Measurements from ENCODE around the gene IGFN1. TPM values are rescaled to one million over a fixed set of nuclear protein-coding genes. Genes with fewer than 3 reads are reported as not detected.

IGFN1 gene
- total and polyA plus RNA-seq, 2 of the 4 experiments (the other 2 are of a cell fraction), result 0.05 TPM; not detected in 1

DNA sequence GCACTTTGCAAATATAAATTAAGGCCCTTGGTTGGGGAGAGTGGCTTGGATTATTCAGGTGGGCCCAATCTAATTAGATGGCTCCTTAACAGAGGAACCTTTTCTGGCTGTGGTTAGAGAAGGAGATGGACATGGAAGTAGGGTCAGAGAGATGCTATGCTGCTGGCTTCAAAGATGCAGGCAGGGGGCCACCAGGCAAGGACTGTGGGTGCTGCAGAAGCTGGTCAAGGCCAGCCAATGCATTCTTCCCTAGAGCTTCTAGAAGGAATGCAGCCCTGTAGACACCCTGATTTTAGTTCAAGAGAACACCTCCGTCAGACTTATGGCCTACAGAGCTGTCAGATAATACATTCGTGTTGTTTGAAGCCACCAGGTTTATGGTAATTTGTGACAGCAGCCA, 32.7 kb upstream of the IGFN1 start:
- Histone ChIP-seq H3K36me3 (ENCODE audit: control insufficient read depth, insufficient read depth, low read length) (no peaks in the 10 kb centered on the region), H3K23ac (ENCODE audit: low read depth, low read length) (no peak overlapping the region), H4K20me1 (ENCODE audit: insufficient read depth, low read length) (no peaks in the 10 kb centered on the region), H3K9ac (ENCODE audit: low read depth, low read length) (no peak overlapping the region), H3K4me3 (ENCODE audit: insufficient read depth, low read depth, low read length) (no peak overlapping the region), H2BK15ac (ENCODE audit: low read depth, low read length) (no peak overlapping the region), H3K27ac (ENCODE audit: insufficient read depth, low read length) (no peak overlapping the region), H4K91ac (ENCODE audit: insufficient read depth, low read depth, low read length) (no peak overlapping the region), H4K8ac (ENCODE audit: low read depth in 2 of 2, low read length in 2 of 2) (no peak overlapping the region), H3K27me3 (ENCODE audit: control insufficient read depth, insufficient read depth, low read length) (peaks cover 26% of the 10 kb centered on the region), H4K5ac (ENCODE audit: low read depth, low read length) (no peak overlapping the region), H3K14ac (replicated peaks; ENCODE audit: low read depth, low read length) (no peak overlapping the region), H3K4me2 (ENCODE audit: low read depth, low read length) (no peak overlapping the region), H2BK20ac (ENCODE audit: low read depth, low read length) (no peak overlapping the region), H2BK5ac (ENCODE audit: low read depth, low read length, poor library complexity, severe bottlenecking) (no peak overlapping the region), H3K9me3 (ENCODE audit: control insufficient read depth, insufficient read depth, low read length) (no peaks in the 10 kb centered on the region), H3K18ac (ENCODE audit: low read depth, low read length) (no peak overlapping the region), H2AK5ac (ENCODE audit: low read depth, low read length) (no peak overlapping the region), H2AFZ (replicated peaks; ENCODE audit: low read length, poor library complexity) (no peak overlapping the region), H3K79me1 (ENCODE audit: low read depth in 1 of 2, low read length in 2 of 2) (peaks cover 10% of the 10 kb centered on the region in 2 experiments; a peak in 3 of 4 replicates), H3K9me1 (ENCODE audit: insufficient read depth, low read length) (peaks cover 9% of the 10 kb centered on the region; the same call in 1 of the 2 replicates), H3K56ac (ENCODE audit: extremely low read depth, insufficient read depth, low read length) (no peak overlapping the region), H3K4ac (ENCODE audit: low read depth, low read length) (no peak overlapping the region), H2BK120ac (ENCODE audit: low read depth, low read length) (no peak overlapping the region), H3K4me1 (ENCODE audit: control insufficient read depth, insufficient read depth, low read length) (no peaks in the 10 kb centered on the region), H2AK9ac (replicated peaks; ENCODE audit: low read depth, low read length, poor library complexity) (no peak overlapping the region)
- no TSS peak for BruUV-seq (replicated peaks)
- dilution Hi-C loops (cut with HindIII; ENCODE audit: low sequenced_read_pairs, unreplicated experiment) (no loop called here), intact Hi-C loops (cut with micrococcal nuclease) (no loop called here), in situ Hi-C loops (cut with MboI; ENCODE audit: low sequenced_read_pairs) (no loop called here)
- TF ChIP-seq, protein P1, sequence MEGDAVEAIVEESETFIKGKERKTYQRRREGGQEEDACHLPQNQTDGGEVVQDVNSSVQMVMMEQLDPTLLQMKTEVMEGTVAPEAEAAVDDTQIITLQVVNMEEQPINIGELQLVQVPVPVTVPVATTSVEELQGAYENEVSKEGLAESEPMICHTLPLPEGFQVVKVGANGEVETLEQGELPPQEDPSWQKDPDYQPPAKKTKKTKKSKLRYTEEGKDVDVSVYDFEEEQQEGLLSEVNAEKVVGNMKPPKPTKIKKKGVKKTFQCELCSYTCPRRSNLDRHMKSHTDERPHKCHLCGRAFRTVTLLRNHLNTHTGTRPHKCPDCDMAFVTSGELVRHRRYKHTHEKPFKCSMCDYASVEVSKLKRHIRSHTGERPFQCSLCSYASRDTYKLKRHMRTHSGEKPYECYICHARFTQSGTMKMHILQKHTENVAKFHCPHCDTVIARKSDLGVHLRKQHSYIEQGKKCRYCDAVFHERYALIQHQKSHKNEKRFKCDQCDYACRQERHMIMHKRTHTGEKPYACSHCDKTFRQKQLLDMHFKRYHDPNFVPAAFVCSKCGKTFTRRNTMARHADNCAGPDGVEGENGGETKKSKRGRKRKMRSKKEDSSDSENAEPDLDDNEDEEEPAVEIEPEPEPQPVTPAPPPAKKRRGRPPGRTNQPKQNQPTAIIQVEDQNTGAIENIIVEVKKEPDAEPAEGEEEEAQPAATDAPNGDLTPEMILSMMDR (conservative IDR thresholded peaks at IDR 0.05; ENCODE audit: low read depth, low read length), result no peak
- no peak for TF ChIP-seq MAZ (IDR thresholded peaks at IDR 0.05; ENCODE audit: borderline replicate concordance, low read depth, low read length)
- TF ChIP-seq SMC3 (IDR thresholded peaks at IDR 0.05; ENCODE audit: low read depth, low read length), result no peak
- TF ChIP-seq RFX5 (IDR thresholded peaks at IDR 0.05; ENCODE audit: low read depth, low read length), result no peak
- TF ChIP-seq MAFK (IDR thresholded peaks at IDR 0.05; ENCODE audit: low read depth, low read length), result no peak
- no peak for TF ChIP-seq RCOR1 (IDR thresholded peaks at IDR 0.05; ENCODE audit: insufficient replicate concordance, low read length)
- TF ChIP-seq, protein P2, sequence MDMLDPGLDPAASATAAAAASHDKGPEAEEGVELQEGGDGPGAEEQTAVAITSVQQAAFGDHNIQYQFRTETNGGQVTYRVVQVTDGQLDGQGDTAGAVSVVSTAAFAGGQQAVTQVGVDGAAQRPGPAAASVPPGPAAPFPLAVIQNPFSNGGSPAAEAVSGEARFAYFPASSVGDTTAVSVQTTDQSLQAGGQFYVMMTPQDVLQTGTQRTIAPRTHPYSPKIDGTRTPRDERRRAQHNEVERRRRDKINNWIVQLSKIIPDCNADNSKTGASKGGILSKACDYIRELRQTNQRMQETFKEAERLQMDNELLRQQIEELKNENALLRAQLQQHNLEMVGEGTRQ (IDR thresholded peaks at IDR 0.05; ENCODE audit: low read depth, low read length), result no peak
- TF ChIP-seq CEBPB (IDR thresholded peaks at IDR 0.05; ENCODE audit: low read depth, low read length), result no peak
- TF ChIP-seq POLR2A (IDR thresholded peaks at IDR 0.05; ENCODE audit: low read depth, low read length), result no peak
- no peak for TF ChIP-seq NFE2L2 (IDR thresholded peaks at IDR 0.05; ENCODE audit: low read depth, low read length)
- no peak for TF ChIP-seq BHLHE40 (IDR thresholded peaks at IDR 0.05; ENCODE audit: low read depth, low read length)
- no peak for TF ChIP-seq FOS (IDR thresholded peaks at IDR 0.05; ENCODE audit: low read depth, low read length)
- TF ChIP-seq, protein P3, sequence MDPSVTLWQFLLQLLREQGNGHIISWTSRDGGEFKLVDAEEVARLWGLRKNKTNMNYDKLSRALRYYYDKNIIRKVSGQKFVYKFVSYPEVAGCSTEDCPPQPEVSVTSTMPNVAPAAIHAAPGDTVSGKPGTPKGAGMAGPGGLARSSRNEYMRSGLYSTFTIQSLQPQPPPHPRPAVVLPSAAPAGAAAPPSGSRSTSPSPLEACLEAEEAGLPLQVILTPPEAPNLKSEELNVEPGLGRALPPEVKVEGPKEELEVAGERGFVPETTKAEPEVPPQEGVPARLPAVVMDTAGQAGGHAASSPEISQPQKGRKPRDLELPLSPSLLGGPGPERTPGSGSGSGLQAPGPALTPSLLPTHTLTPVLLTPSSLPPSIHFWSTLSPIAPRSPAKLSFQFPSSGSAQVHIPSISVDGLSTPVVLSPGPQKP (IDR thresholded peaks at IDR 0.05; ENCODE audit: borderline replicate concordance, low read depth, low read length), result no peak
- no peak for TF ChIP-seq RAD21 (IDR thresholded peaks at IDR 0.05; ENCODE audit: low read length)
- ChIA-PET POLR2A (ENCODE audit: unreplicated experiment) (no interaction called here), CTCF (no interaction called here)
- DNase-seq (no peak), ATAC-seq (ENCODE audit: low read depth) (no peak)
- 86% methylated on average over 2 of the region's 2 CpGs; no CpG with 5 or more reads in 1 of the 2 experiments for WGBS, 2 experiments (ENCODE audit: extremely low coverage in 2 of 2, insufficient read length in 1 of 2)
